DND-41 (cell line): ENCODE measurements around the gene TIA1.
"Not testable (repeated sequence)": the region's sequence is repeated elsewhere in the genome, so short reads cannot be mapped to it uniquely, and the experiment has no call there.

Source experiments
- ATAC-seq: fragments of 200-7000 bp; cut with Tn5 transposase; 3 replicates; pipeline ENCODE4 v1.9.1; 2021; ENCODE audit warnings: low read depth; ENCODE audit not compliant: insufficient read depth
- DNase-seq: peaks from one replicate; pipeline ENCODE4 v3.0.0-alpha.2; 2020
- H2AFZ ChIP-seq: 2 replicates; pipeline ENCODE4 v1.6.0; 2012; ENCODE audit warnings: low read depth, low read length
- H3K27ac ChIP-seq: 2 replicates; pipeline ENCODE4 v1.5.1; 2012; ENCODE audit warnings: low read length, inconsistent platforms
- H3K27me3 ChIP-seq: fragments of 200-600 bp; sonication (generic); 2 replicates; pipeline ENCODE4 v1.6.0; 2012; ENCODE audit warnings: low read length, mild to moderate bottlenecking, inconsistent platforms; ENCODE audit not compliant: insufficient read depth, poor library complexity
- H3K36me3 ChIP-seq: 2 replicates; pipeline ENCODE4 v1.5.1; 2012; ENCODE audit warnings: low read length, inconsistent platforms; ENCODE audit not compliant: insufficient read depth
- H3K4me1 ChIP-seq: 2 replicates; pipeline ENCODE4 v1.5.1; 2012; ENCODE audit warnings: mild to moderate bottlenecking, low read length; ENCODE audit not compliant: insufficient read depth
- H3K4me2 ChIP-seq: 2 replicates; pipeline ENCODE4 v1.6.0; 2012; ENCODE audit warnings: mild to moderate bottlenecking, moderate library complexity, low read length, inconsistent platforms; ENCODE audit not compliant: insufficient read depth
- H3K4me3 ChIP-seq, 2 experiments: fragments of 200-600 bp in 1 of 2; shearing (Covaris generic) in 1 of 2; 2 replicates each; pipeline ENCODE4 v1.5.1; 2012 to 2016; ENCODE audit warnings: inconsistent platforms in 2 of 2, low read length in 2 of 2, mild to moderate bottlenecking in 2 of 2, low read depth in 1 of 2, moderate library complexity in 1 of 2
- H3K79me2 ChIP-seq: 2 replicates; pipeline ENCODE4 v1.6.0; 2012; ENCODE audit warnings: low read length, inconsistent platforms; ENCODE audit not compliant: insufficient read depth
- H3K9ac ChIP-seq: 2 replicates; pipeline ENCODE4 v1.6.0; 2012; ENCODE audit warnings: low read depth, mild to moderate bottlenecking, inconsistent platforms, low read length, moderate library complexity
- H3K9me3 ChIP-seq: 2 replicates; pipeline ENCODE4 v1.5.1; 2012; ENCODE audit warnings: low read length, moderate library complexity, mild to moderate bottlenecking, inconsistent platforms; ENCODE audit not compliant: insufficient read depth, severe bottlenecking
- H4K20me1 ChIP-seq: 2 replicates; pipeline ENCODE4 v1.6.0; 2012; ENCODE audit warnings: low read length; ENCODE audit not compliant: insufficient read depth
- CTCF ChIP-seq: IDR thresholded peaks from 2 replicates; pipeline ENCODE4 v1.5.1; 2012; ENCODE audit warnings: borderline replicate concordance, low read length, moderate library complexity, mild to moderate bottlenecking; ENCODE audit not compliant: poor library complexity, severe bottlenecking; ENCODE audit errors: extremely low read depth
- EZH2 ChIP-seq: IDR thresholded peaks from 3 replicates; pipeline ENCODE4 v1.6.1; 2012; ENCODE audit warnings: borderline replicate concordance, low read depth, mild to moderate bottlenecking, moderate library complexity, low read length, inconsistent platforms; ENCODE audit not compliant: severe bottlenecking

The TIA1 gene

DNA sequence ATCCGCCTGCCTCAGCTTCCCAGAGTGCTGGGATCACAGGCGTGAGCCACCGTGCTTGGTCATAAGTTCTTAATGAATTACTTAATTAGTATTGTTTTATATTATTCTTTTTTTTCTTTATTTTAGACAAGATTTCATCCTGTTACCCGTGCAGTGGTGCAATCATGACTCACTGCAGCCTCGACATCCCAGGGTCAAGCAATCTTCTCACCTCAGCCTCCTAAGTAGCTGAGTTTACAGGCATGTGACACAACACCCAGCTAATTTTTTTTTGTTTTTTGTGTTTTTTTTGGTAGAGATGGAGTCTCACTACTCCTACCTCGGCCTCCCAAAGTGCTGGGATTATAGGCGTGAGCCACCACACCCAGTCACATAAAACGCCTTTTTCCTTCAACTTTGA is 74.9 kb downstream of the TIA1 start:
- TF ChIP-seq CTCF (no peak), EZH2 (no peak)
- no peak overlapping the region for H2AFZ ChIP-seq
- no peaks in the 10 kb centered on the region for H4K20me1 ChIP-seq
- no peak overlapping the region for H3K9ac ChIP-seq
- H3K27me3 ChIP-seq = no peaks in the 10 kb centered on the region
- DNase-seq (no peak), ATAC-seq (no peak)
- H3K36me3 ChIP-seq = peaks cover 80% of the 10 kb centered on the region
- no peaks in the 10 kb centered on the region for H3K4me1 ChIP-seq
- no peaks in the 10 kb centered on the region for H3K9me3 ChIP-seq
- no peak overlapping the region for H3K27ac ChIP-seq
- H3K79me2 ChIP-seq = no peaks in the 10 kb centered on the region
- H3K4me3 ChIP-seq = no peak overlapping the region
- no peak overlapping the region for H3K4me2 ChIP-seq

GRCh38 chr2:70169654-70170245 is 78.7 kb downstream of the TIA1 start:
- H3K27me3 ChIP-seq, ATAC-seq, H3K9ac ChIP-seq, H3K9me3 ChIP-seq, H4K20me1 ChIP-seq, H3K4me2 ChIP-seq, H3K79me2 ChIP-seq, H3K4me3 ChIP-seq, H2AFZ ChIP-seq, DNase-seq, H3K27ac ChIP-seq, H3K4me1 ChIP-seq: not testable (repeated sequence)
- H3K36me3 ChIP-seq = peaks cover 68% of the 10 kb centered on the region

GRCh38 chr2:70161069-70161534 is 87.3 kb downstream of the TIA1 start:
- H3K36me3 ChIP-seq = peaks cover 52% of the 10 kb centered on the region
- no peaks in the 10 kb centered on the region for H3K27me3 ChIP-seq
- no peaks in the 10 kb centered on the region for H3K4me1 ChIP-seq
- H3K4me2 ChIP-seq = no peak overlapping the region
- H3K9ac ChIP-seq = no peak overlapping the region
- H3K9me3 ChIP-seq = no peaks in the 10 kb centered on the region
- TF ChIP-seq EZH2 (no peak), CTCF (no peak)
- H3K27ac ChIP-seq = no peak overlapping the region
- no peak overlapping the region for H3K4me3 ChIP-seq
- H2AFZ ChIP-seq = no peak overlapping the region
- H3K79me2 ChIP-seq = no peaks in the 10 kb centered on the region
- DNase-seq = peak; percentile 32
- no peaks in the 10 kb centered on the region for H4K20me1 ChIP-seq
- peak; percentile 66 for ATAC-seq

DNA sequence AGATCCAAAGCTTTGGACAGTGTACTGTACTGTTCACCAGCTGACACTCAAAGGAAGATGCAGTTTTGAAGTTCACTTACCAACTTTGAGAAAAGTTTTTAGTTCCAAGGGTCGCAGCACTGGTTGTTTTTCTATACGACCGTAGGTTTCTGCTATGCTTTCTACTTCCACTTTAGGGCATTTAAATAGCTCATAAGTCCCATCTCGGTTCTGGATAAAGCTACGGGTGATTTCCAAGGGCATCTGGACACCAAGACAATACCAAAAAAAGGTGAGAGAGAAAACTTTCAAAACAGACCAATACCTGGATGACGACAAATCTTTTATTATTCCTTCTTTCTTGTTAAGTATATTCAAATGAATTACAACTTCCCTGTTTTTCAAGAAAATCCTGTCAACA is 87.9 kb downstream of the TIA1 start:
- Histone ChIP-seq H3K9ac (no peak overlapping the region), H3K4me2 (no peak overlapping the region)

More for the DNA sequence above, 87.9 kb downstream of the TIA1 start:
- no peak for DNase-seq
- Histone ChIP-seq H4K20me1 (no peaks in the 10 kb centered on the region), H3K9me3 (no peaks in the 10 kb centered on the region), H3K4me3 (no peak overlapping the region), H3K4me1 (no peaks in the 10 kb centered on the region), H3K36me3 (peaks cover 51% of the 10 kb centered on the region), H2AFZ (no peak overlapping the region), H3K79me2 (no peaks in the 10 kb centered on the region), H3K27me3 (no peaks in the 10 kb centered on the region), H3K27ac (no peak overlapping the region)
- ATAC-seq = no peak
- TF ChIP-seq EZH2 (no peak), CTCF (no peak)
